ENCODE results near the gene TCF4. TPM values are rescaled to one million over a fixed set of nuclear protein-coding genes. Genes with fewer than 3 reads are reported as not detected.

TCF4 gene
- total RNA-seq, 1 donor from 2014 or later, result 199 TPM

DNA sequence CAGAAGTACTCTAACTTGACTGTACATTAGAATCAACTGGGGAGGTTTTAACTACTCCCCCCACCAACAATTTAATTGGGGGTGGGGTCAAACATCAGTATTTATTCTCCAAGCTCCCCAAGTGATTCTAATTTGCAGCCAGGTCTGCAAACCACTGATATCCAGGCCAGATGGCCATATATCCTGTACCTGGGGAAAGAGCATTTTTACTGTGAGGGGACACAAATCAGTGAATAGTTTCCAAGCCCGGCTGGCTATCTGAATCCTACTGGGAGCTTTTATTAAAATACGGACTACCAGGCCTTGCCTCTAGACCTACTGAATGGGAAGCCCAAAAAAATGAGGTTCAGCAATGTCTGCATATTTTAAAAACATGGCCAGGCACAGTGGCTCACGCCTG is 88.5 kb downstream of the TCF4 start:
- Mint-ChIP-seq H3K36me3 (ENCODE audit: unreplicated experiment) (no peaks in the 10 kb centered on the region), H3K9me3 (ENCODE audit: unreplicated experiment) (no peaks in the 10 kb centered on the region), H3K4me1 (ENCODE audit: low read depth, unreplicated experiment) (peaks cover 20% of the 10 kb centered on the region), H3K4me3 (ENCODE audit: unreplicated experiment) (no peak overlapping the region), H3K27ac (ENCODE audit: unreplicated experiment) (no peak overlapping the region), H3K27me3 (ENCODE audit: unreplicated experiment) (peaks cover 2% of the 10 kb centered on the region)
- TF ChIP-seq, protein P1, sequence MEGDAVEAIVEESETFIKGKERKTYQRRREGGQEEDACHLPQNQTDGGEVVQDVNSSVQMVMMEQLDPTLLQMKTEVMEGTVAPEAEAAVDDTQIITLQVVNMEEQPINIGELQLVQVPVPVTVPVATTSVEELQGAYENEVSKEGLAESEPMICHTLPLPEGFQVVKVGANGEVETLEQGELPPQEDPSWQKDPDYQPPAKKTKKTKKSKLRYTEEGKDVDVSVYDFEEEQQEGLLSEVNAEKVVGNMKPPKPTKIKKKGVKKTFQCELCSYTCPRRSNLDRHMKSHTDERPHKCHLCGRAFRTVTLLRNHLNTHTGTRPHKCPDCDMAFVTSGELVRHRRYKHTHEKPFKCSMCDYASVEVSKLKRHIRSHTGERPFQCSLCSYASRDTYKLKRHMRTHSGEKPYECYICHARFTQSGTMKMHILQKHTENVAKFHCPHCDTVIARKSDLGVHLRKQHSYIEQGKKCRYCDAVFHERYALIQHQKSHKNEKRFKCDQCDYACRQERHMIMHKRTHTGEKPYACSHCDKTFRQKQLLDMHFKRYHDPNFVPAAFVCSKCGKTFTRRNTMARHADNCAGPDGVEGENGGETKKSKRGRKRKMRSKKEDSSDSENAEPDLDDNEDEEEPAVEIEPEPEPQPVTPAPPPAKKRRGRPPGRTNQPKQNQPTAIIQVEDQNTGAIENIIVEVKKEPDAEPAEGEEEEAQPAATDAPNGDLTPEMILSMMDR (IDR thresholded peaks at IDR 0.05; ENCODE audit: partially characterized antibody, unreplicated experiment), result no peak
- DNase-seq, result no peak

DNA sequence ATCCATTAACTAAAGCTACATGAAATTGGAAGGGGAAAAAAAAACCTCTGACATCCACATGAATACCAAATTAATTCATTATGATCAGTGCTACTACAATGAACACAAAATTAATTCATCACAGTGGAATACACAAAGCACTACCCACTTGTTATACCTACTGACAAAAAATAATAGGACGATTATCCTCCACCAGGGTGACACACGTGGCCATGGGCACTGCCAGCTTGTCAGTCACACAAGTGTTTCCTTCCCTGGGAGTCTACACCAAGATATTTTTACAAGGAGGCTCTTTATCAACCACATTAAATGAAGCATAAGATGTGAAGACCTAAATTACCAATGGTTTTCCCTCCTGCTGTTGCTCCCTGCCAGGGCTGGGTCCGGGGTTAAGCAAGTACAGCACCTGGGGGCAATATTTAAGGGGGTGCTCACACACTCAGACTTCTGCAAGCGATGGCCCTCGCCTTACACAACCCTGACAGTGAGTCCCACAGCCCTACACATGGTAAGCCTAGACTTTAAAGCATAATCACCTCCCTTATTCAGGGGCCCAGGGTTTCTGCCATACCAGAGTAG is 90.1 kb downstream of the TCF4 start:
- H3K36me3 Mint-ChIP-seq (ENCODE audit: unreplicated experiment), result no peaks in the 10 kb centered on the region
- peaks cover 2% of the 10 kb centered on the region for H3K27me3 Mint-ChIP-seq (ENCODE audit: unreplicated experiment)
- TF ChIP-seq, protein P1 (IDR thresholded peaks at IDR 0.05; ENCODE audit: partially characterized antibody, unreplicated experiment), result no peak
- H3K9me3 Mint-ChIP-seq (ENCODE audit: unreplicated experiment), result no peaks in the 10 kb centered on the region
- no peak for DNase-seq
- H3K4me1 Mint-ChIP-seq (ENCODE audit: low read depth, unreplicated experiment), result peaks cover 21% of the 10 kb centered on the region
- H3K4me3 Mint-ChIP-seq (ENCODE audit: unreplicated experiment), result no peak overlapping the region
- H3K27ac Mint-ChIP-seq (ENCODE audit: unreplicated experiment), result no peak overlapping the region

DNA sequence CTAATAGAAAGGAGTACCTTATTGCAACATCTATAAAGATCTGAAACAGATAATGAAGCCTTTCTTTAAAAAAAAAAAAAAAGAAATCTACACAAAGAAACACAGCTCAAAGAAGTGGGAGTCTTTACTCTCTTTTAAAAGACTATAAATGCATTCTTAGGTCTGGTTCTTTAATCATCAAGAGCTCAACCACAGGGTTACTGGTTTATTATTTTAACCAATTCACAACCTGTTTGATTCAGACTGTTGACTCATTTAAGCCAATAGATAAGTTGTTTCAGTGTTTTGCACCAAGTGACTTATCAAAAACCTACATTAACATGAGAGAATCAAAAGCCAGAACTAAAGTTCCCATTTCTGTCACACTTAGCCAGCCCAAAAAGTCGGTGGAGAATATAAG is 93.1 kb downstream of the TCF4 start:
- TF ChIP-seq, protein P1 (IDR thresholded peaks at IDR 0.05; ENCODE audit: partially characterized antibody, unreplicated experiment), result no peak
- Mint-ChIP-seq H3K27me3 (ENCODE audit: unreplicated experiment) (no peaks in the 10 kb centered on the region), H3K36me3 (ENCODE audit: unreplicated experiment) (no peaks in the 10 kb centered on the region), H3K4me3 (ENCODE audit: unreplicated experiment) (no peak overlapping the region), H3K4me1 (ENCODE audit: low read depth, unreplicated experiment) (peaks cover 21% of the 10 kb centered on the region), H3K27ac (ENCODE audit: unreplicated experiment) (no peak overlapping the region), H3K9me3 (ENCODE audit: unreplicated experiment) (no peaks in the 10 kb centered on the region)
- no peak for DNase-seq

DNA sequence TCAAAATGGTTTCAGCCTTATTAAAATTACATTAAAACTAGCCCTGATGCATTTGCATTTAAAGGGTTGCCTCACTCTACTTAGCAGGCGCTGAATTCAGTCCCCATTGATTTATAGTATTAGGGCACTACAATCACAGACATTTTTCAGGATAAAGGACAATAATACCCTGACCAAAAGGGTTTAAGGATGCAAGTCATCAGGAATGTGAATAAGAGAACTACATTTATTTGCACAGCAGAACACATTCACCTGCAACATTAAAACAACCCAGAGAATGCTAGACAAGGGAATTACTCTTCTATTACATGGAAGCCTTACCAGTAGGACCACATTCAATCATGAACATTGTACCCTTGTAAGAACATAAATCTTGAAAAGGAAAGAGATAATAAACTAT is 93.6 kb downstream of the TCF4 start:
- Mint-ChIP-seq H3K27me3 (ENCODE audit: unreplicated experiment) (no peaks in the 10 kb centered on the region), H3K4me3 (ENCODE audit: unreplicated experiment) (no peak overlapping the region), H3K4me1 (ENCODE audit: low read depth, unreplicated experiment) (peaks cover 22% of the 10 kb centered on the region), H3K27ac (ENCODE audit: unreplicated experiment) (no peak overlapping the region), H3K9me3 (ENCODE audit: unreplicated experiment) (no peaks in the 10 kb centered on the region), H3K36me3 (ENCODE audit: unreplicated experiment) (no peaks in the 10 kb centered on the region)
- TF ChIP-seq, protein P1 (IDR thresholded peaks at IDR 0.05; ENCODE audit: partially characterized antibody, unreplicated experiment), result no peak
- DNase-seq, result no peak

DNA sequence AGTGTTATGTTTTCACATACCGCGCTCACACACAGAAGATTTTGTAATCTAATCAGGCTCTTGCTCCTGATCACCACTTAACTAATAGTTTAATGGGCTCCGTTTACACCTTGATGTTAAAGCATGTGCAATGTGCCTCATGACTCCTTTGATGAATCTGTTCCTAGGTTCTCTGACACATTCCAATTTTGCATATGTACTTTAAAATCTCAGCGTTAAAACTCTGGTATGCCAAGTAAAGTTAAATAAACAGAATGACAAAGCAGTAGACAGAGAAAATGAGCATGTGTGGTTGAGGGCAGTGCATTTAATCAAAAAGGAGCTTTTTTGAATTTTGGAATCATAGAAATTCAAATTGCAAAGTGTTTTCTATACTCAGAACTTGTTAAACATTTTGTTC is 96.4 kb downstream of the TCF4 start:
- Mint-ChIP-seq H3K27ac (ENCODE audit: unreplicated experiment) (no peak overlapping the region), H3K4me1 (ENCODE audit: low read depth, unreplicated experiment) (peaks cover 29% of the 10 kb centered on the region), H3K27me3 (ENCODE audit: unreplicated experiment) (no peaks in the 10 kb centered on the region), H3K36me3 (ENCODE audit: unreplicated experiment) (no peaks in the 10 kb centered on the region), H3K9me3 (ENCODE audit: unreplicated experiment) (peaks cover 1% of the 10 kb centered on the region), H3K4me3 (ENCODE audit: unreplicated experiment) (no peak overlapping the region)
- DNase-seq, result no peak
- TF ChIP-seq, protein P1 (IDR thresholded peaks at IDR 0.05; ENCODE audit: partially characterized antibody, unreplicated experiment), result no peak
